CD4-positive, alpha-beta T cell treated with Interleukin-1 beta for 1 hour (primary cell): ENCODE measurements around the gene IL6ST.
"Not testable (repeated sequence)": the region's sequence is repeated elsewhere in the genome, so short reads cannot be mapped to it uniquely, and the experiment has no call there.

ENCODE experiments used
- DNase-seq, 2 donors: peaks; one replicate each; pipeline ENCODE4 v3.0.0-alpha.2; 2020 to 2022

The IL6ST gene

DNA sequence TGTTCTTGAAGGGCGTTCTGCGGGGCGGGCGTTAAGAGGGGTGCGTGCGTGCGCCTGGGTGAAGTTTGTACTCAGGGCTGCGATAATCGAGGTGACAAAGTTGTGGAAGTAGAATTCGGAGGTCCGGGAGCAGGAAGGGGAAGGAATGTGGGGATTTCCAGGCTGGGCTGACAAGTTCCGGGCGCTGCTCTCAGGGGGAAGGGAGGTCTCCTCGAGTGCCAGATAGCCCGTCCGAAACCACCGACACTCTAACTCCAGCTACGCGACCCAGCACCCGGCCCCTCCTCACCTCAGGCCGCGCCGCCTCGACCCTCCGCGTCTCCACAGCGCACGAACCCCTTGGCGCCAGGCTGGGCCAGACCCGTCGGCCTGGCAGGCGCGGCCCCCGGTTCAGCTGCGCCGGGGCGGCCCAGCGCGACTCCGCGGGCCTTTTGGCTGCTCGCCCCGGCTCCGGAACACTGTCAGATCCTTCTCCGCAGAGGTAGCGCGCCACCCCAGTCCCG, at the start of gene IL6ST:
TSS of gene IL6ST (minus strand) at position 469 of the 503 bp plus-strand sequence. CDS start 18,685 bp downstream, outside the sequence.
- DNase-seq, result peak; percentile 50 to 56

DNA sequence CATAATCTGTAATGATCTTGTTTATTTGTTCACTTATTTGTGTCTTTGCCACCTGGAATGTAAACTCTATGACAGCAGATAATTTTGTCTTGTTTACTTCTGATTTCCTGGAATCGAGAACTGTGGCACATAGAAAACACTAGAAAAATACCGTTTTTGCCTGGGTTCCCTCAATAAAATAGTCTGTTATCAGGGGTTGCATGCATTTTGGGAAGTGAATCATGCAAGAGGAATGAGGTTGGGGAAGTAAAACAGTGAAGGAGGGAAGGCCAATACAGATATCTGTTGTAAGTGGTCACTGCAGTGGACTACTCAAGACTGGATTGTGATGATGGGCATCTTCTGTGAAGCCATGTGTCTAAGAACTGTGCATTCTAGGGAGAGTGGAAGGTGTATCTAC, 45.2 kb upstream of the IL6ST start:
- DNase-seq, result no peak

DNA sequence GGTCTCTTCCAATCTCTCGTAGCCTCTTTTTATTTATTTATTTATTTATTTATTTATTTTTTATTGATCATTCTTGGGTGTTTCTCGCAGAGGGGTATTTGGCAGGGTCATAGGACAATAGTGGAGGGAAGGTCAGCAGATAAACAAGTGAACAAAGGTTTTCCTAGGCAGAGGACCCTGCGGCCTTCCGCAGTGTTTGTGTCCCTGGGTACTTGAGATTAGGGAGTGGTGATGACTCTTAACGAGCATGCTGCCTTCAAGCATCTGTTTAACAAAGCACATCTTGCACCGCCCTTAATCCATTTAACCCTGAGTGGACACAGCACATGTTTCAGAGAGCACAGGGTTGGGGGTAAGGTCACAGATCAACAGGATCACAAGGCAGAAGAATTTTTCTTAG, 43.4 kb upstream of the IL6ST start:
- not testable (repeated sequence) for DNase-seq

DNA sequence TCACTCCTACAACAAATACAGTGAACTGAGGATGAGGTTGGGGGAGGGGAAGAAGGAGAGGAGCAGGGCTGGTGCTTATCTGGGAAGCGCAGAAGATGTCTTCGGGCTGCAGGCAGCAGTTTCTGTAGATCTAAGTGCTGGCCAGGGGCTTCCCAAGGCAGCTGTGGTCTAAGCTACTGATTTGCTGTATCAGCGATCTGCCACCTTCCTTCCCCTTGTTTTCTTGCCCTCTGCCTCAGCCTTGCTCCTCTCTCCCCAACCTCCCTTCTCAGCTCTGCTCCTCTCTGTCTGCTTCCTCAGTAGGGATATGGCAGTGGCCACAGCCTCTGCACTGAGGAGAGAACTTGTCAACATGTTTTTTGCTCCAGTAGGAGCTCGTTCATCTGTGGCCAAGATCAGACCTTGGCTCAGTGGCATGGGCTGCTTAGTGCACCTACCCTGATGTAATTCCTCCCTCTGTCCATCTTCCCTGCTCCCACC, 42.8 kb upstream of the IL6ST start:
- DNase-seq, result no peak

DNA sequence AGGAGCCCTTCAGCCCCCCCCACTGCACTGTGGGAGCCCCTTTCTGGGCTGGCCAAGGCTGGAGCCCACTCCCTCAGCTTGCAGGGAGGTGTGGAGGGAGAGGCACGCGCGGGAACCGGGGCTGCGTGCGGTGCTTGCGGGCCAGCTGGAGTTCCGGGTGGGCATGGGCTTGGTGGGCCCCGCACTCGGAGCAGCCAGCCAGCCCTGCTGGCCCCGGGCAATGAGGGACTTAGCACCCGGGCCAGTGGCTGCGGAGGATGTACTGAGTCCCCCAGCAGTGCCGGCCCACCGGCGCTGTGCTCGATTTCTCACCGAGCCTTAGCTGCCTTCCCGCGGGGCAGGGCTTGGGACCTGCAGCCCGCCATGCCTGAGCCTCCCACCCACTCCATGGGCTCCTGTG, 40.6 kb upstream of the IL6ST start:
- not testable (repeated sequence) for DNase-seq

DNA sequence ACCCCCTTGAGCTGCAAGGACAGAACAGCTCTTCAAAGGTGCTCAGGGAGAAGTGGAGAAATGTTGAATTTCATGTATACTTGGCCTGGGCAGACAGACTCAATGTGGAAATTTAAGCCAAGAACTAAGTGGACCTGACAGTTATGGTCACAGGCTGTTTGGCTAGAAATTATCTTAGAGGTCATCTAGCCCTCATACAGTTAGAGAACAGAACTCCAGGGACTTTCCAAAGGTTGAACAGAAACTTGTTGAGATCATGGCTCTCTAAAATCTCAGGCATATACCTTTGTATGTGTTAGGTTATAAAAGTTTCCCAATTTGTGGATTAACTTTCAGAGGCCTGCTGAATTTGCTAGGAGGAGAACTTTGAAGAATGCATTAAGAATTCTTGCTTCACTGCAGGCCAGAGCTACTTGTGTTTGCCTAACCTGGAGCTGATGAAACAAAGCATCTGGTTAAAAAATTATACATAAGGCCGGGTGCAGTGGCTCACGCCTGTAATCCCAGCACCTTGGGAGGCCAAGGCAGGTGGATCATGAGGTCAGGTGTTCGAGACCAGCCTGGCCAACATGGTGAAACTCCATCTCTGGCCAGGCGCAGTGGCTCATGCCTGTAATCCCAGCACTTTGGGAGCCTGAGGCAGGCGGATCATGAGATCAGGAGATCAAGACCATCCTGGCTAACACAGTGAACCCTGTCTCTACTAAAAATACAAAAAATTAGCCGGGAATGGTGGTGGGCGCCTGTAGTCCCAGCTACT, 35.3 kb upstream of the IL6ST start:
- not testable (repeated sequence) for DNase-seq

DNA sequence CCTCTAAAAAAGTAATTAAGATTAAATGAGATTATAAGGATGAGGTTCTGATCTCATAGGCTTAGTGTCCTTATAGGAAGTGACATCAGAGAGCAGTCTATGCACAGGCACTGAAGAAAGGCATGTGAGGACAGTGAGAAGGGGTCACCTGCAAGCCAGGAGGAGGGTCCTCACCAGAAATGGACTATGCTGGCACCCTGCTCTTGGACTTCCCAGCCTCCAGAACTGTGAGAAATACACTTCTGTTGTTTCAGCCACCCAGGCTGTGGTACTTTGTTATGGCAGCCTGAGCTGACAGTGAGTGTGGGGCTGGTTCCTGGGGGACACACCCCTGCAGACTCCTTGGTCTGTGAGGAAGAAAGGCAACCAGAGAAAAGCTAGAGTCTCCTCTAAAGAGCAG, 34.7 kb upstream of the IL6ST start:
- DNase-seq, result no peak

DNA sequence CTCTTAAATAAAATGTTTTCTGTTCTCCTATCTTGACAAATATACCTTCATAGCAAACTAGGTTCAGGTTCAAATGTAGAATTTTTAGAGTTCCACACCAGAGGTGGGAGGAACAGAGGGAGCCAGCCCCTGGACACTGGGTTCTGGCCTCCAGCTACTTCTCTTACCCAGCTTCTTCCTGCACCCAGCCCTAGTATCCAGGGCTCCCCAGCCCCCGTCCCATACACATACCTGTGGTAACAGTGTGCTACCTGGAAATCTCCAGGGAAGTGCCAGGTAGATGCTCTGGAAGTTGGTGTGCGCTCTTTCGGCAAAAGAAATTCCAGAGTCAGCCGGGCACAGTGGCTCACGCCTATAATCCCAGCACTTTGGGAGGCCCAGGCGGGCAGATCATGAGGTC, 33.9 kb upstream of the IL6ST start:
- no peak for DNase-seq

DNA sequence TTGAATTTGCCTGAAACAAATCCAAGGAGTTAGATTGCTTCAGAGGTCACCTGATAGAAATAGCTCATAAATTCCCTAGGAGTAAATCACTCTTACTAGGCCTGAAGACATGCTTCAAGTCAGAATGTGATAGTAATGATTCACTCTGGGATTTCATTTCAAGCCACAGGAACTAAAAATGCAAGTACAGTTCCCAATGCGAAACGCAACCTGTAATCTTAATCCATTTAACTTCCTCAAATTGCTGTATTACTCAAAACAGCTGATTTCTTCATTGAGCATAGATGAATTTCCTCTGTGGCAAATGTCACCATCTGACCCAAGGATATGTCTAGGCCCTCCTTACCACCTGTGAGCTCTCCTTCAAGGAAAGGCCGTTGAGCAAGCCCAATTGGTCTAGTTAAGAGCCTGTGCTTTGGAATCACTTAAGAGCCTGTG, 32.1 kb upstream of the IL6ST start:
- DNase-seq, result no peak

DNA sequence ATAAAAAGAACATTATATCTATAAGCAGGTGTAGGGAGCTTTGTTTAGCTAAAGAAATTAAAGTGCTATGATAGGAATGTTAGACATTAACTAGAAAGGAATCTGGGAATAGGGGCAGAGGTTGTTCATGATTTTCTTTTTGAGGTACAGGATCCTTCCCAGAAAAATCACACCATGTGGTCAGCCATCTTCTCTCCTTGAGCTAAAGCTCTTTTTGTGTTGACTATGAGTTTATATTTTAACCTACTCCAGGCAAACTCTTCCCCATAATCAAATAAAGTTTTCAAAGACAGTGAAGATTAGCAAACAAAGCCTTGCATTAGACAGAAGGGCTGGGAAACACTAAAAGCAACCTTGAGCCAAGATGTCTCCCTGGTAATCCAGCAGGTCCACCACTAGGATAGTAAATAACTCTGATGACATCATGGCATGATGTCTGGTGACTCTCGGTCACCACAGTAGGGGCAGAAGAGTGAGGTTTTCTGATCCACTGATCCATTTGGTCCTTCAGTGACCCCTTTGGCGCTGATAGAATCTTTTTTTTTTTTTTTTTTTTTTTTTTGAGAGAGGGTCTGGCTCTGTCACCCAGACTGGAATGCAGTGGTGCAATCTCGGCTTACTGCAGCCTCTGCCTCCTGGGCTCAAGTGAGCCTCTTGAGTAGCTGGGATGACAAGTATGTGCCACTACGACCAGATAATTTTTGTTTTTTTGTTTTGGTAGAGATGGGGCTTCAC, 30.6 kb upstream of the IL6ST start:
- DNase-seq, result no peak

DNA sequence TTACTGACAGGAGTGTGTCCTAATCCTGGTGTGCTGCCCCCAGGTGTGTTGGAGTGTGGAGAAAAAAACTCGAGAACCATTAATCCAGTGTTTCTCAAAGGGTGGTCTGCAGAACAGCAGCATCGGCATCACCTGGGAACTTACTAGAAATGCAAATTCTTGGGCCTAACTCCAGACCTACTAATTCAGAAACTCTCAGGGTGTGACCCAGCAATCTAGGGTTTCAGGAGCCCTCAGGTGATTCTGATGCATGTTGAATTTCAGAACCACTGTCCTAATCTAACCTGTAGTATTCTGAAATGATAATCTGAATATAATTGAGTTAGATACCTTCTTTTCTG, 30.0 kb upstream of the IL6ST start:
- DNase-seq, result no peak

DNA sequence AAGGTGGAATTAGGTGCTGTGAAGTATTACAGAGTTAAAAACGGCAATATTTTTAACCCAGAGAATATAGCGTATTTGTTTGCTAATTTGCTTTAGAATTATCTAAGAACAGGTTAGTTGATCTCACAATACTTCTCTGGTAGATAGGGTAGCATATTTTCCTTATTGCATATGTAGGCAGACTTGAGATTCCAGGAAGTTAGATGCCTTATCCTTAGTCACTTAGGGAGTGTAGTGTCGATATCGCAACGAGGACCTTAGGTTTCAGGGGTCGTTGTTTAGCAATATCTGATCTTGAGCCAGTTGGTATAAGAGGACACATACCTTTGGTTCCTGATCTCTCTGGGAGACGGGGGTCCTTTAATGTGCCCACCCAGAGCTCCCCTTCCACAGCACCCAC, 28.5 kb upstream of the IL6ST start:
- DNase-seq, result no peak

DNA sequence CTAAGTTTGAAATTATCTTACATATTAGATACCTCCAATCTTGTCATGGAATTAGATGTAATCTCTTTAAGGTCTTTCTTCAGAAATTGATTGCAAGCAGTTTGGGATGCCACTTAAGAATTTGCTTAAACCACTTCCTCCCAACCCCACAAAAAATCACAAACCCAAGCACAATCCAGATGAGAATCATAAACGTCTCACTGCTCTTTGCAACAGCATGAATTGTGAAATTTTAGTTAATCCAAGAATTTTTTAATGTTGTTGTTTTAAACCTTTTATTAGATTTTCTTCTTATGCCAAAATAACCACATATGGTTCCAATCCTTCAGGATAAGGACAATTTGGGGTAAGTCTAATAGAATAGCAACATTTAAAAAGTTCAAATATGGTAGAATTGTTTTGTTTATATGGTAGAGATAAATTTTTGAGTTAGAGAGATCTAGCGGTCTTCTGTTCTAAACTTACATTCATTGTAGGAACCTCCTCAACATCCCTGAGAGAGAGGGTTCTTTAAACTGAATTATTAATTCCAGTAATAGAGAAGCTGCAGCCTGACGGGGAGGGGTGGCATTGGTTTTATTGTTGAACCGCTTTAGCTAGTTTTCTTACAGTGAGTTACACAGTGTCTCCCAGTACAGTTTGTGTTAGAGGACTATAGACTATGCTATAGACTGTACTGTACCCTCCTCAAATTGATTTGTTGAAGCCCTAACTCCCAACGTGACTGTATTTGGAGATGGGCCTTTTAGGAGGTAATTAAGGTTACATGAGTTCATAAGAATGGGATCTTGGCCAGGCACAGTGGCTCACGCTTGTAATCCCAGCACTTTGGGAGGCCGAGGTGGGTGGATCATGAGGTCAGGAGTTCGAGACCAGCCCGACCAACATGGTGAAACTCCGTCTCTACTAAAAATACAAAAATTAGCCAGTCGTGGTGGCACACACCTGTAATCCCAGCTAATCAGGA, 24.8 kb upstream of the IL6ST start:
- no peak for DNase-seq

DNA sequence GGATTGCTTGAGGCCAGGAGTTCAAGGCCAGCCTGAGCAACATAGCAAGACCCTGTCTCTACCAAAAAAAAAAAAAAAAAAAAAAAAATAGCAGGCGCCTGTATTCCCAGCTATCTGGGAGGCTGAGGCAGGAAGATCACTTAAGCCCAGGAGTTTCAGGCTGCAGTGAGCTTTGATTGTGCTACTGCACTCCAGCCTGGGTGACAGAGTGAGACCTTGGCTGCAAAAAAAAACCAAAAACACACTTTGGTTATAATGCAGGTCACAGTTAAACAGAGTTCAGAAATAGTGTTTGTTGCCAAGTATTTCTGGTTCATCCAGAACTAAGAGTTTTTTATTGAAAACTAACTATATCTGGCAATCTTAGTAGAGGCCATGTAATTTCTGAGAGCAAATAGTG, 24.1 kb upstream of the IL6ST start:
- DNase-seq, result no peak

DNA sequence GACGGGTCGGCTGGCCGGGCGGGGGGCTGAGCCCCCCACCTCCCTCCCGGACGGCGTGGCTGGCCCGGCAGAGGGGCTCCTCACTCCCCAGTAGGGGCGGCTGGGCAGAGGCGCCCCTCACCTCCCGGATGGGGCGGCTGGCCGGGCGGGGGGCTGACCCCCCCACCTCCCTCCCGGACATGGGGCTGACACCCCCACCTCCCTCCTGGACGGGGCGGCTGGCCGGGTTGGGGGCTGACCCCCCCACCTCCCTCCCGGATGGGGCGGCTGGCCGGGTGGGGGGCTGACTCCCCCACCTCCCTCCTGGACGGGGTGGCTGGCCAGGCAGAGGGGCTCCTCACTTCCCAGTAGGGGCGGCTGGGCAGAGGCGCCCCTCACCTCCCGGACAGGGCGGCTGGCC, 19.9 kb upstream of the IL6ST start:
- not testable (repeated sequence) for DNase-seq

DNA sequence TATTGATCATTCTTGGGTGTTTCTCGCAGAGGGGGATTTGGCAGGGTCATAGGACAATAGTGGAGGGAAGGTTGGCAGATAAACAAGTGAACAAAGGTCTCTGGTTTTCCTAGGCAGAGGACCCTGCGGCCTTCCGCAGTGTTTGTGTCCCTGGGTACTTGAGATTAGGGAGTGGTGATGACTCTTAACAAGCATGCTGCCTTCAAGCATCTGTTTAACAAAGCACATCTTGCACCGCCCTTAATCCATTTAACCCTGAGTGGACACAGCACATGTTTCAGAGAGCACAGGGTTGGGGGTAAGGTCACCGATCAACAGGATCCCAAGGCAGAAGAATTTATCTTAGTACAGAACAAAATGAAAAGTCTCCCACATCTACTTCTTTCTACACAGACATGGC, 19.2 kb upstream of the IL6ST start:
- not testable (repeated sequence) for DNase-seq

DNA sequence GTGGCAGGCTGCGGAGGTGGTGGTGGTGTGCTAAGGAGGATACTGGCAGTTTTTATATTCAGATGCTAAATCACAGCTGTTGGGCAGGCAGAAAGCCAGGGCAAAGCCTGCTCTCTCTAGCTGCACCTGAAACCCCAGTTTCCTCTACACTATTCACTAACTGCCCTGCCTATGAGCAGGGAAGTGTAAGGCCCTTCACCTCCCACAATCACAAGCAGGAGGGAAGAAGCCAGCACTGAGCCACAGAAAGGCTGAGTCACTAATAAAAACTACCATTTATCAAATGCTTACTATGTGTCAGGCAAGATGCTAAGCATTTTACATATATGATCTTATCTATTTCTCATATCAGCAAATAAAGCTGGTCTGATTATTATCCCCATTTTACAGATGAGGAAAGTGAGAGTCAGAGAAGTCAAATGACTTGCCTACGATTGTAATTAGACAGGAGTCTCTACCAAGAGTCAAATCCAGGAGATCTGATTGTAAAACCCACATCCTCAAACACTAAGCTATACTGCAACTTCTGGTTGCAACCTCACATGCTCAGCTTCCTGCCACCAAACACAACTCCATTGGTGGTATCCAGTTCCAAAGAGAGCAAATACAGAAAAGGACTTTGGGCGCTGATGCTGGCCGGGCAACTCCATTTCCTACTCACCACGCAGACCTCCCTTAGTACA, 17.7 kb upstream of the IL6ST start:
- DNase-seq, result peak; percentile 14 to 39

DNA sequence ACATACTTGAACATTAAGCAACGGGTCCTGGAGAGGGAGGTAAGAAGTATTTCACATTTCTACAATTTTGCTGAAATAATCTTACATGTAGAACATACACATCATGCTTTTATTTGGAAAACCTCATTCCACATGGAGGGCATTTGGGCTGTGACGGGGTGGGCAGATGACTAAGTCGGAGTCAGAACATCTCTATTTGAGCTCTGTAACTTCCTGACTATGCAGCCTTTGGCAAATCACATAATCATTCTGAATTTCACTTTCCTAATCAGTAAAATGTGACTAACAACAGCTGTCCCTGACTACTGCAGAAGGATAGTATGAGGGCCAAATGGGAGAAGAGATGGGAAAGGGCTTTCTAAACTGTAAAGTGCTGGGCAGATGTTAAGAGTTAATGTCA, 17.1 kb upstream of the IL6ST start:
- DNase-seq, result no peak

DNA sequence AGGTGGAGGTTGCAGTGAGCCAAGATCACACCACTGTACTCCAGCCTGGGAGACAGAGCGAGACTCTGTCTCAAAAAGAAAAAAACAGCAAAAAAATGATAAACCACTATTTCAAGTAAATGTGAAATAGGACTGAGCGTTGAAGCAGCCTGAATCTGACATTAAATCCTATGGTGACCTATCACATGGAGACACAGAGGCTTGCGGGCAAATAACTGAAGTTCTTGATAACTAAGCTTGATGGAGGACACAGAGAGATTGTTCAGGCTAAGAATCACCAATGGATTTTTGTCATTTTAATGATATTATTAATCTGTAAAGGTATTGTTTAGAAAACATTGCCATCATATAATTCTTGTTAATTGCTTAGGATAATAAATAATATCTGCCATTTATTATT, 15.7 kb upstream of the IL6ST start:
- DNase-seq, result no peak

DNA sequence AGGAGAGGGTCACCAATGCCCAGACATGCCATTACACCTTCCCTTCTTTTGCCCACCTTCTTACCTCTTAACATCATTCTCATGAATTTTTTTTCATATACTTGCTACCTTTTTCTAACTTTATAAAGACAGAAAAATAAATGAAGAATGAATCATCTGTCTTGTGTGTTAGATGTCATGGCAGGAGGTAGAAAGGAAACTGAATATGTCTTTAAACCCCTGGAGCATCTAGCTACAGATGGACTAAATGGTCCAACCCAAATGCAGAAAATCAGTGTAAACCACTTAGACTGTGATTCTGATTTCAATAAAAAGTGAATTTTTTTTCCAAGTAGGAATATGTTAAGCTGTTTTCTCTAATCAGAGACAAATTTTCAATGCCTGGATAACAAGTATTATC, 11.8 kb upstream of the IL6ST start:
- DNase-seq, result no peak

DNA sequence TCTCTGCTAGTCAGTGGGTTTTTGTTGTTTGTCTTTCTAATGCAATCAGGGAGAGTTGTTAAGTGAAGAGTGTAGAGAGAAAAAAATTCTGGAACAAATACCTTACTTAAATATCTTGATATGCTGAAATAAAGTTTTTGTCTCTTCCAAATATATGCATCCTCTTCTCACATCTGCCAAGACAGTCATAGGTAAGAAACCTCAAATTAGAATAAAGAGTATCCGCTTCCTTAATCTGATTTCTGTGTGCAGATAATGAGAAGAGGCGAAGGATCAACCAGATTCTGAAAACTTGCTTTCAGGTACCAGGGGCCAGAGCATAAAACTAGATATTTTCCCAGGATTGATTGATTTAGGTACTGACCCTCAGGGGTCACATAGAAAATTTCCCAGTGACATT, 11.3 kb upstream of the IL6ST start:
- no peak for DNase-seq

DNA sequence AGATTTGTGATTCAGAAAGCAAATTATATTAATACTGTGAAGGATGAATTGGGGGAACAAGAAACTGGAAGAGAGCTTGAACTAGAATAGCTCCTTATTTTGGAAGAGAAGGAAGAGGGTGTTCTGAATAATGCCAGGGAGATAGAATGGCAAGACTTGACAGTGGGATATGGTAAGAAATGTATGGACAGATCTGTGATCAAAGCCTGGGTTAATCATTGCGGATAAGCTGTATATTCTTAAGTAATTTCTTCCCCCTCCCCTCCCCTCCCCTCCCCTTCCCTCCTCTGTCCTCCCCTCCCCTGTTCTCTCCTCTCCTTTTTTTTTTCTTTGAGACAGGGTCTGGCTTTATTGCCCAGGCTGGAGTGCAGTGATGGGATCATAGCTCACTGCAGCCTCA, 10.1 kb upstream of the IL6ST start:
- DNase-seq, result no peak
